Thyroid gland (tissue), 4 donors: ENCODE data around the gene HSF5. TPM values are rescaled to one million over a fixed set of nuclear protein-coding genes. Genes with fewer than 3 reads are reported as not detected.

ENCODE experiments used
- DNase-seq, 2 donors: peaks; one replicate each; pipeline ENCODE4 v3.0.0-alpha.2; 2019
- H3K27ac ChIP-seq, 3 donors: fragments of 200-600 bp; sonication (generic); 1 replicate in 2 of 3; 2 replicates in 1 of 3; pipeline ENCODE4 v1.5.1; 2016 to 2019; ENCODE audit warnings: mild to moderate bottlenecking in 1 of 3, moderate library complexity in 1 of 3
- H3K27me3 ChIP-seq: fragments of 200-600 bp; sonication (generic); one replicate; pipeline ENCODE4 v1.5.1; 2019
- H3K36me3 ChIP-seq, 2 donors: fragments of 200-600 bp; sonication (generic); one replicate each; pipeline ENCODE4 v1.5.1; 2016 to 2019
- H3K4me1 ChIP-seq, 2 donors: fragments of 200-600 bp; sonication (generic); one replicate each; pipeline ENCODE4 v1.5.1; 2017 to 2019
- H3K4me3 ChIP-seq, 3 donors: fragments of 200-600 bp; sonication (generic); replicated peaks in 1 of 3; 1 replicate in 2 of 3; 2 replicates in 1 of 3; pipeline ENCODE4 v1.5.1; 2016; ENCODE audit warnings: mild to moderate bottlenecking in 1 of 3
- H3K9me3 ChIP-seq: fragments of 200-600 bp; sonication (generic); one replicate; pipeline ENCODE4 v1.5.1; 2017
- CTCF ChIP-seq, 6 experiments: fragments of 200-600 bp in 3 of 6; fragments of 450-650 bp in 3 of 6; sonication (generic) in 3 of 6; IDR thresholded peaks; one replicate each; pipeline ENCODE4 v1.5.1; 2016 to 2019; ENCODE audit warnings: antibody characterized with exemption in 6 of 6, mild to moderate bottlenecking in 2 of 6, inconsistent platforms in 1 of 6, moderate library complexity in 1 of 6
- POLR2A ChIP-seq, 2 donors: fragments of 450-650 bp; IDR thresholded peaks; one replicate each; pipeline ENCODE4 v1.6.1; 2017; ENCODE audit warnings: antibody characterized with exemption in 2 of 2, mild to moderate bottlenecking in 2 of 2, moderate library complexity in 1 of 2
- WGBS, 2 donors: methylation state at CpG; one replicate each; pipeline ENCODE4 v1.1.5; 2017; 5-methylcytosine and 5-hydroxymethylcytosine counted together
- intact Hi-C: fragments of 100-400 bp; cut with DNase I; formaldehyde crosslinking; loops from one replicate; pipeline ENCODE4 v1.15.1; 2023
- total RNA-seq, 4 donors: library from RNA; depleted of rRNA; stranded (reverse); fragments of >200 nt; gene quantifications; one replicate each; pipeline ENCODE4 v1.2.3, GENCODE V29; 2016

Gene HSF5
- total RNA-seq, 4 donors from 2014 or later: 0.10 to 0.25 (median 0.12) TPM

- Histone ChIP-seq H3K4me3 (no peak overlapping the region), H3K27ac (no peak overlapping the region), H3K36me3 (no peaks in the 10 kb centered on the region), H3K27me3 (no peaks in the 10 kb centered on the region), H3K4me1 (no peaks in the 10 kb centered on the region), H3K9me3 (no peaks in the 10 kb centered on the region)
- WGBS, 2 donors: 83 to 84% methylated on average over 7 of the region's 7 CpGs
- DNase-seq: no peak
- no peak for TF ChIP-seq POLR2A (IDR thresholded peaks at IDR 0.05)
- TF ChIP-seq CTCF (IDR thresholded peaks at IDR 0.05): no peak
- intact Hi-C loops: no loop called here
Measured at GRCh38 chr17:58432806-58433573, 55.2 kb downstream of the HSF5 start.

GRCh38 chr17:58427807-58428206 is 60.4 kb downstream of the HSF5 start:
- H3K4me3 ChIP-seq: no peak overlapping the region
- intact Hi-C loops: no loop called here
- H3K36me3 ChIP-seq: no peaks in the 10 kb centered on the region
- DNase-seq: no peak
- H3K9me3 ChIP-seq: no peaks in the 10 kb centered on the region
- H3K4me1 ChIP-seq: no peaks in the 10 kb centered on the region
- TF ChIP-seq CTCF (IDR thresholded peaks at IDR 0.05) (no peak), POLR2A (IDR thresholded peaks at IDR 0.05) (no peak)
- H3K27ac ChIP-seq: no peak overlapping the region
- WGBS, 2 donors: 91 to 93% methylated on average over 3 of the region's 3 CpGs
- H3K27me3 ChIP-seq: no peaks in the 10 kb centered on the region

GRCh38 chr17:58421711-58422110 is 66.5 kb downstream of the HSF5 start:
- no peak overlapping the region for H3K4me3 ChIP-seq
- WGBS, 2 donors: 64 to 69% methylated on average over 1 of the region's 1 CpG
- no peaks in the 10 kb centered on the region for H3K4me1 ChIP-seq
- H3K27ac ChIP-seq: no peak overlapping the region
- no peaks in the 10 kb centered on the region for H3K9me3 ChIP-seq
- H3K36me3 ChIP-seq: no peaks in the 10 kb centered on the region
- intact Hi-C loops: no loop called here
- no peak for TF ChIP-seq POLR2A (IDR thresholded peaks at IDR 0.05)
- no peak for TF ChIP-seq CTCF (IDR thresholded peaks at IDR 0.05)
- no peak for DNase-seq
- no peaks in the 10 kb centered on the region for H3K27me3 ChIP-seq

GRCh38 chr17:58420827-58421226 is 67.4 kb downstream of the HSF5 start:
- intact Hi-C loops: no loop called here
- no peak for DNase-seq

More at GRCh38 chr17:58420827-58421226, 67.4 kb downstream of the HSF5 start:
- no peak overlapping the region for H3K4me3 ChIP-seq
- no peak for TF ChIP-seq POLR2A (IDR thresholded peaks at IDR 0.05)
- TF ChIP-seq CTCF (IDR thresholded peaks at IDR 0.05): no peak
- no peaks in the 10 kb centered on the region for H3K27me3 ChIP-seq
- WGBS, 2 donors: 66 to 73% methylated on average over 2 of the region's 2 CpGs
- no peaks in the 10 kb centered on the region for H3K9me3 ChIP-seq
- no peak overlapping the region for H3K27ac ChIP-seq
- H3K4me1 ChIP-seq: no peaks in the 10 kb centered on the region
- H3K36me3 ChIP-seq: no peaks in the 10 kb centered on the region
